Caco-2 (cell line): ENCODE measurements around the gene EME1. TPM values are rescaled to one million over a fixed set of nuclear protein-coding genes. Genes with fewer than 3 reads are reported as not detected.

Source experiments
- BruUV-seq: library from RNA; stranded (reverse); fragments of 400-500 nt; replicated peaks from 2 replicates; lab custom pipeline; 2021; lab: Mats Ljungman, UMichigan
- CTCF ChIA-PET: fragments of 300-600 bp; sonication (Branson Sonifier 250); formaldehyde crosslinking; loops from one replicate; lab custom pipeline; 2022; ENCODE audit warnings: antibody characterized with exemption; lab: Charles Lee
- POLR2A ChIA-PET: fragments of 300-600 bp; sonication (Branson Sonifier 250); formaldehyde crosslinking; loops from one replicate; lab custom pipeline; 2022; ENCODE audit warnings: antibody characterized with exemption; lab: Charles Lee
- DNase-seq, 2 experiments: peaks; one replicate each; pipeline versions ENCODE4 v3.0.0 to v3.0.0-alpha.2; 2020 to 2022
- H3K27me3 ChIP-seq: replicated peaks from 2 replicates; pipeline ENCODE4 v1.6.0; 2011; ENCODE audit warnings: low read length; ENCODE audit not compliant: control insufficient read depth, insufficient read depth
- H3K36me3 ChIP-seq: 2 replicates; pipeline ENCODE4 v1.5.1; 2011; ENCODE audit warnings: low read length; ENCODE audit not compliant: control insufficient read depth, insufficient read depth
- H3K4me1 ChIP-seq: fragments of 250-450 bp; sonication (Bioruptor Pico); 2 replicates; pipeline ENCODE4 v1.5.1; 2020; ENCODE audit warnings: mild to moderate bottlenecking
- H3K4me3 ChIP-seq: 2 replicates; pipeline ENCODE4 v1.5.1; 2011; ENCODE audit warnings: low read depth, mild to moderate bottlenecking, control low read depth, low read length
- H3K9me3 ChIP-seq: fragments of 250-450 bp; sonication (Bioruptor Pico); 2 replicates; pipeline ENCODE4 v1.5.1; 2020; ENCODE audit warnings: mild to moderate bottlenecking, moderate library complexity
- H3K27ac Mint-ChIP-seq: one replicate; pipeline ENCODE4 v1.8.0; 2022; ENCODE audit warnings: mixed read lengths; ENCODE audit not compliant: unreplicated experiment
- H3K27me3 Mint-ChIP-seq: one replicate; pipeline ENCODE4 v1.8.0; 2022; ENCODE audit warnings: mixed read lengths; ENCODE audit not compliant: insufficient read depth, unreplicated experiment
- H3K36me3 Mint-ChIP-seq: one replicate; pipeline ENCODE4 v1.8.0; 2022; ENCODE audit warnings: mild to moderate bottlenecking, mixed read lengths; ENCODE audit not compliant: insufficient read depth, unreplicated experiment
- H3K4me1 Mint-ChIP-seq: one replicate; pipeline ENCODE4 v1.8.0; 2022; ENCODE audit warnings: low read depth, mixed read lengths; ENCODE audit not compliant: unreplicated experiment
- H3K4me3 Mint-ChIP-seq: one replicate; pipeline ENCODE4 v1.8.0; 2022; ENCODE audit warnings: mild to moderate bottlenecking, moderate library complexity, mixed read lengths; ENCODE audit not compliant: unreplicated experiment
- H3K9me3 Mint-ChIP-seq: one replicate; pipeline ENCODE4 v1.8.0; 2022; ENCODE audit warnings: mixed read lengths; ENCODE audit not compliant: unreplicated experiment
- intact Hi-C: fragments of 100-400 bp; cut with micrococcal nuclease; formaldehyde crosslinking; loops from one replicate; pipeline ENCODE4 v1.10.0; 2022; ENCODE audit not compliant: unreplicated experiment
- total RNA-seq: library from RNA; stranded (reverse); gene quantifications from 2 replicates; pipeline ENCODE4 v1.2.3, GENCODE V29; 2022
- TF ChIP-seq, protein P1 (sequence below), 2 experiments: fragments of 200-600 bp in 1 of 2; IDR thresholded peaks; 1 replicate in 1 of 2; 2 replicates in 1 of 2; pipeline versions ENCODE4 v1.5.1 to v1.8.0; 2011 to 2022; ENCODE audit warnings: antibody characterized with exemption in 1 of 2, control low read depth in 1 of 2, inconsistent platforms in 1 of 2, low read depth in 1 of 2, low read length in 1 of 2, mild to moderate bottlenecking in 1 of 2, moderate library complexity in 1 of 2; ENCODE audit not compliant: insufficient read depth in 1 of 2, severe bottlenecking in 1 of 2, unreplicated experiment in 1 of 2

Gene EME1
- total RNA-seq, 1 experiment from 2014 or later, result 48.5 TPM

DNA sequence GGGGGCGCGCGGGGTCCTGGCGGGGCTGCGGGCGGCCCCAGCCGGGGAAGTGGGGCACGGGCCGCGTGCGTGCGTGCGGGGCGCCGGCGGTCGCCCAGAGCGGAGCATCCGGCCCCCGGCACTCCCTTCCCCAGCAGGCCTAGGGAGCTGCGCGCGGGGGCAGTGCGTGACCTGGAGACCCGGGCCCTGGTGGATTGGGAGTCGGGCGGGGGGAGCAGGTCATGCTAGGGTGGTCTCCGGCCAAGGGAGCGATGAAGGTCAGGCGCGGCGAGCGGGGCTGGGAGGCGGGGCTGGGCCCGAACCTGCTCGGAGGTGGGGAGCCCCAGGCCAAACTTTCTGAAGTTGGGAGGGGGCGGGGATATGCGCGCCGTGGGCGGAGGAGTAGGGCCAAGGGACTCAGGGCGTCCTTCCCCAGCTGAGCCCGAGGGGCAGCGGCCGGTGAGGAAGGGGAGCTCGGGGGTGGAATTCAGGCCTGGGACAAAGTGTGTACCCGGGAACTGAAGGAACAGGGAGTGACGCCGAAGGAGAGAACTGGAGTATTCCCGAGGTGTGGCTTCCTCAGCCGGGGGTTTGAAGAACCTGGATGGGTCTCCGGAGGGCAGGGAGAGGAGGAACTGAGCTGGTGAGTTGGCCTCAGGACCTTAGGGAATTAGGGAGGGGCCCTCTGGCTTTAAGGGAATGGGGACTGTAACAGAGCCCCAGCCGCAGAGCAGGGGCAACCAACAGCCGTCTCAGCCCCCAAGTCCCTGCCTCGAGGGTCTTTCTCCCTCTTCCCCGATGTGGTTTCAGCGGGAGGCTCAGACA is 26.5 kb upstream of the EME1 start:
- ChIA-PET CTCF (interaction anchor here (0.6 to 1.8 kb wide), 14 partner anchors 12 to 596 kb away, joined by 3 to 19 read pairs (median 3); partner anchors contain the start of genes LRRC59, PPP1R9B and TMEM92), POLR2A (interaction anchor here (0.5 to 2.5 kb wide), 8 partner anchors 11 to 166 kb away, joined by 3 to 14 read pairs (median 4); partner anchors contain the start of gene LRRC59)
- Histone ChIP-seq H3K4me1 (peaks cover 13% of the 10 kb centered on the region), H3K27me3 (no peaks in the 10 kb centered on the region), H3K4me3 (peak overlapping the region; percentile 85), H3K36me3 (0 out of 2 replicates have a peak, but pooled peaks cover 2% of the 10 kb centered on the region), H3K9me3 (peaks cover 7% of the 10 kb centered on the region)
- H3K4me3 Mint-ChIP-seq, result peak overlapping the region; percentile 96
- peaks cover 22% of the 10 kb centered on the region for H3K4me1 Mint-ChIP-seq
- no peaks in the 10 kb centered on the region for H3K27me3 Mint-ChIP-seq
- TF ChIP-seq, protein P1, sequence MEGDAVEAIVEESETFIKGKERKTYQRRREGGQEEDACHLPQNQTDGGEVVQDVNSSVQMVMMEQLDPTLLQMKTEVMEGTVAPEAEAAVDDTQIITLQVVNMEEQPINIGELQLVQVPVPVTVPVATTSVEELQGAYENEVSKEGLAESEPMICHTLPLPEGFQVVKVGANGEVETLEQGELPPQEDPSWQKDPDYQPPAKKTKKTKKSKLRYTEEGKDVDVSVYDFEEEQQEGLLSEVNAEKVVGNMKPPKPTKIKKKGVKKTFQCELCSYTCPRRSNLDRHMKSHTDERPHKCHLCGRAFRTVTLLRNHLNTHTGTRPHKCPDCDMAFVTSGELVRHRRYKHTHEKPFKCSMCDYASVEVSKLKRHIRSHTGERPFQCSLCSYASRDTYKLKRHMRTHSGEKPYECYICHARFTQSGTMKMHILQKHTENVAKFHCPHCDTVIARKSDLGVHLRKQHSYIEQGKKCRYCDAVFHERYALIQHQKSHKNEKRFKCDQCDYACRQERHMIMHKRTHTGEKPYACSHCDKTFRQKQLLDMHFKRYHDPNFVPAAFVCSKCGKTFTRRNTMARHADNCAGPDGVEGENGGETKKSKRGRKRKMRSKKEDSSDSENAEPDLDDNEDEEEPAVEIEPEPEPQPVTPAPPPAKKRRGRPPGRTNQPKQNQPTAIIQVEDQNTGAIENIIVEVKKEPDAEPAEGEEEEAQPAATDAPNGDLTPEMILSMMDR (IDR thresholded peaks at IDR 0.05; ENCODE audit: insufficient read depth in 1 of 2, low read depth in 1 of 2, low read length in 1 of 2, severe bottlenecking in 1 of 2, unreplicated experiment in 1 of 2), result no peak
- BruUV-seq, result no TSS peak
- no peaks in the 10 kb centered on the region for H3K9me3 Mint-ChIP-seq
- peaks cover 16% of the 10 kb centered on the region for H3K36me3 Mint-ChIP-seq
- H3K27ac Mint-ChIP-seq, result peak overlapping the region; percentile 81
- intact Hi-C loops, result loop anchor here (1.0 to 2.0 kb wide), 3 partner anchors 16 to 50 kb away; partner anchors contain the start of genes EME1, LRRC59 and MRPL27
- DNase-seq, result peak; percentile 82 to 83

DNA sequence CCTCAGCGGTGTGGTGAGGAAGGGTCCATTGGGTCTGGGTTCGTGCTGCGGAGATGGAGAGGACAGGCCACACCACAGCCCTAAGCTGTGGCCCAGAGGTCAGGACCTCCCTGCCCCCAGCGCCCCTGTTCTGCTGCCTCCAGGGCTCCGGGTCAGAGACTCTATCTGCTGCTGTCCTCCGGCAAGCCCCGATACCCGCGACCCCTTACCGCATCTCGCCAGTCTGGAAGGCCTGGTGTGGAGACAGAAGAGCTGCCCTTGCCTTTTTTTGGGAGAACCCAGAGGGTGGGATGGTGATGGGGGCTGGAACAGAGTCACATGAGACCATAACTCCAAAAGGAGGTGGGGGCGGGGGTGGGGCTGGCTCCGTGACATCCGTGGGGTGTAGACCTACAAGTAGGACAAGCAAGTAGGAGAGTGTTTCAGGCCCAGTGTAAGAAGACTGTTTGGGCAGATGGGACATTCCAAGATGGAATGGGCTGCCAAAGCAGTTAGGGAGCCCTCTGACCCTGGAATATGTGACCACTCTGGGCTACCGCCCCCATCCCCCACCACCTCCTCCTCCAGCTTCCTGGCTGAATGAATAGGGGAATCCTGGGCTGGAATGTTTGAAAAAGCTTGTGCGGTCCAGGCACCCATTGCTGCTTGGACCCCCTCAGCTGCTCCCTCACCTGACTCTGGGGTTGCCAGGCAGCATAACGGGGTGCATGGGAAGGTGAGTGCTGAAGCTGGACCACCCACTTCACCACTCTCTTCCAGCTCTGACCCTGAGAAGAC is 25.7 kb upstream of the EME1 start:
- DNase-seq, result peak in 1 of 2 experiments; percentile 62
- no peaks in the 10 kb centered on the region for H3K9me3 ChIP-seq
- Mint-ChIP-seq H3K27me3 (no peaks in the 10 kb centered on the region), H3K4me1 (peaks cover 22% of the 10 kb centered on the region), H3K4me3 (peak overlapping the region; percentile 96), H3K27ac (peak overlapping the region; percentile 81), H3K36me3 (peaks cover 17% of the 10 kb centered on the region), H3K9me3 (no peaks in the 10 kb centered on the region)
- no TSS peak for BruUV-seq
- 0 out of 2 replicates have a peak, but pooled peaks cover 2% of the 10 kb centered on the region for H3K36me3 ChIP-seq
- ChIA-PET POLR2A (interaction anchor here (0.6 to 2.5 kb wide), 5 partner anchors 10 to 167 kb away, joined by 4 to 14 read pairs (median 4); partner anchors contain the start of gene LRRC59), CTCF (interaction anchor here (0.6 to 1.8 kb wide), 8 partner anchors 15 to 595 kb away, joined by 3 to 19 read pairs (median 3); partner anchors contain the start of gene LRRC59)
- TF ChIP-seq, protein P1 (IDR thresholded peaks at IDR 0.05; ENCODE audit: insufficient read depth in 1 of 2, low read depth in 1 of 2, low read length in 1 of 2, severe bottlenecking in 1 of 2, unreplicated experiment in 1 of 2), result no peak
- peak overlapping the region; percentile 85 for H3K4me3 ChIP-seq
- intact Hi-C loops, result loop anchor here (2.0 kb wide), 2 partner anchors 25 to 49 kb away; partner anchors contain the start of genes EME1, LRRC59 and MRPL27
- H3K4me1 ChIP-seq, result peaks cover 13% of the 10 kb centered on the region
- no peaks in the 10 kb centered on the region for H3K27me3 ChIP-seq
